Measurements from ENCODE around the gene FOXP2. TPM values are rescaled to one million over a fixed set of nuclear protein-coding genes. Genes with fewer than 3 reads are reported as not detected.

FOXP2 gene
- total RNA-seq, 1 experiment from 2014 or later: not detected

DNA sequence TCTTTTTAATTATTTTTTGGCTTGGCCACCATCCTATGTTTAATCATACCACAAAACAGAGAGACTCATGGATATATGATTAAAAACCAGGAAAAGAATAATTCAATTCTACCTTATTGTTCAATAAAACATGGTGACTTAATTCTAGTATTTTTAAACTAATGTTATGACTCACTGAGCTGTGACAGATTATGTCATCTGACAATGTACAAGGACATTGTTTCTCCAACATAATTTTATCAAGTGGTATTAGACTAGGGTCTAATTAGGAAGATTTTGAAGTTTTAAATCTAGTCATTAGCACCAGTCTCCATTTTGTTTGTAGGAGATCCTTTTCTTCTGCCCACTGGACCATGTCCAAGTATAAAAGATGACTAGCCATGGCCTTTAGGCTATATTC, 307.9 kb downstream of the FOXP2 start:
- BruUV-seq (replicated peaks): no TSS peak
- ATAC-seq (no peak), DNase-seq (no peak)
- Histone ChIP-seq H3K79me2 (ENCODE audit: low read length) (no peaks in the 10 kb centered on the region), H3K4me3 (ENCODE audit: low read length) (no peak overlapping the region), H3K9ac (ENCODE audit: low read length) (no peak overlapping the region), H3K4me2 (ENCODE audit: low read length) (no peak overlapping the region), H3K9me3 (ENCODE audit: low read length) (no peaks in the 10 kb centered on the region), H4K20me1 (ENCODE audit: low read length) (no peaks in the 10 kb centered on the region), H3K4me1 (ENCODE audit: insufficient read depth, low read length) (no peaks in the 10 kb centered on the region), H3K27me3 (ENCODE audit: low read length) (no peaks in the 10 kb centered on the region), H3K36me3 (ENCODE audit: low read depth, low read length) (no peaks in the 10 kb centered on the region), H3F3A (ENCODE audit: low read length, unreplicated experiment) (no peaks in the 10 kb centered on the region), H2AFZ (ENCODE audit: low read length) (no peak overlapping the region), H3K9me2 (replicated peaks; ENCODE audit: low read length) (no peaks in the 10 kb centered on the region), H3K27ac (ENCODE audit: low read length) (no peak overlapping the region)
- TF ChIP-seq EZH2phosphoT487 (IDR thresholded peaks at IDR 0.05; ENCODE audit: borderline replicate concordance, low read length): no peak
- no peak for TF ChIP-seq EZH2 (IDR thresholded peaks at IDR 0.05; ENCODE audit: low read length, unreplicated experiment)
- TF ChIP-seq CTCF (conservative IDR thresholded peaks at IDR 0.05; ENCODE audit: low read depth, low read length): no peak
- intact Hi-C loops (cut with micrococcal nuclease): no loop called here
- ChIA-PET CTCF (no interaction called here), POLR2A (ENCODE audit: unreplicated experiment) (no interaction called here)

- H3K36me3 ChIP-seq (ENCODE audit: low read depth, low read length): no peaks in the 10 kb centered on the region
- no peaks in the 10 kb centered on the region for H3F3A ChIP-seq (ENCODE audit: low read length, unreplicated experiment)
- H4K20me1 ChIP-seq (ENCODE audit: low read length): no peaks in the 10 kb centered on the region
- no peaks in the 10 kb centered on the region for H3K9me3 ChIP-seq (ENCODE audit: low read length)
- ATAC-seq: no peak
- H3K4me3 ChIP-seq (ENCODE audit: low read length): no peak overlapping the region
- intact Hi-C loops (cut with micrococcal nuclease): no loop called here
- POLR2A ChIA-PET (ENCODE audit: unreplicated experiment): no interaction called here
- no TSS peak for BruUV-seq (replicated peaks)
- DNase-seq: no peak
- CTCF ChIA-PET: no interaction called here
- no peaks in the 10 kb centered on the region for H3K27me3 ChIP-seq (ENCODE audit: low read length)
- no peak overlapping the region for H3K27ac ChIP-seq (ENCODE audit: low read length)
- H3K9ac ChIP-seq (ENCODE audit: low read length): no peak overlapping the region
- H3K9me2 ChIP-seq (replicated peaks; ENCODE audit: low read length): no peaks in the 10 kb centered on the region
- TF ChIP-seq EZH2 (IDR thresholded peaks at IDR 0.05; ENCODE audit: low read length, unreplicated experiment) (no peak), EZH2phosphoT487 (IDR thresholded peaks at IDR 0.05; ENCODE audit: borderline replicate concordance, low read length) (no peak), CTCF (conservative IDR thresholded peaks at IDR 0.05; ENCODE audit: low read depth, low read length) (no peak)
- H3K4me1 ChIP-seq (ENCODE audit: insufficient read depth, low read length): no peaks in the 10 kb centered on the region
- H3K79me2 ChIP-seq (ENCODE audit: low read length): no peaks in the 10 kb centered on the region
- no peak overlapping the region for H3K4me2 ChIP-seq (ENCODE audit: low read length)
- no peak overlapping the region for H2AFZ ChIP-seq (ENCODE audit: low read length)
Measured at GRCh38 chr7:114723308-114723707, 308.7 kb downstream of the FOXP2 start.

GRCh38 chr7:114740095-114740494, 325.5 kb downstream of the FOXP2 start:
- BruUV-seq (replicated peaks): no TSS peak
- no peak overlapping the region for H3K4me2 ChIP-seq (ENCODE audit: low read length)
- no peaks in the 10 kb centered on the region for H3K9me2 ChIP-seq (replicated peaks; ENCODE audit: low read length)
- H3K4me1 ChIP-seq (ENCODE audit: insufficient read depth, low read length): no peaks in the 10 kb centered on the region
- CTCF ChIA-PET: no interaction called here
- no peaks in the 10 kb centered on the region for H3K27me3 ChIP-seq (ENCODE audit: low read length)
- intact Hi-C loops (cut with micrococcal nuclease): no loop called here
- no peak overlapping the region for H3K4me3 ChIP-seq (ENCODE audit: low read length)
- H3K9ac ChIP-seq (ENCODE audit: low read length): no peak overlapping the region
- H2AFZ ChIP-seq (ENCODE audit: low read length): no peak overlapping the region
- H4K20me1 ChIP-seq (ENCODE audit: low read length): no peaks in the 10 kb centered on the region
- H3F3A ChIP-seq (ENCODE audit: low read length, unreplicated experiment): no peaks in the 10 kb centered on the region
- no peak overlapping the region for H3K27ac ChIP-seq (ENCODE audit: low read length)
- H3K79me2 ChIP-seq (ENCODE audit: low read length): no peaks in the 10 kb centered on the region
- POLR2A ChIA-PET (ENCODE audit: unreplicated experiment): no interaction called here
- no peak for DNase-seq
- no peaks in the 10 kb centered on the region for H3K9me3 ChIP-seq (ENCODE audit: low read length)
- no peak for TF ChIP-seq EZH2 (IDR thresholded peaks at IDR 0.05; ENCODE audit: low read length, unreplicated experiment)
- no peaks in the 10 kb centered on the region for H3K36me3 ChIP-seq (ENCODE audit: low read depth, low read length)
- ATAC-seq: no peak
